IMR-90 (cell line): ENCODE results near the gene STOML1. TPM values are rescaled to one million over a fixed set of nuclear protein-coding genes. Genes with fewer than 3 reads are reported as not detected.

Experiments used
- ATAC-seq: fragments of 200-7000 bp; cut with Tn5 transposase; 2 replicates; pipeline ENCODE4 v1.9.1; 2020; ENCODE audit warnings: low read depth, mild to moderate bottlenecking, moderate library complexity
- BruUV-seq: library from RNA; stranded (reverse); fragments of 400-500 nt; replicated peaks from 2 replicates; lab custom pipeline; 2021; lab: Mats Ljungman, UMichigan
- CTCF ChIA-PET: fragments of 300-600 bp; formaldehyde crosslinking; extraction: SDS; loops from one replicate; lab custom pipeline; 2021; ENCODE audit warnings: antibody characterized with exemption; lab: Yijun Ruan, JAX
- POLR2A ChIA-PET: fragments of 300-600 bp; sonication (Branson Sonifier 250); formaldehyde crosslinking; loops from one replicate; lab custom pipeline; 2022; ENCODE audit warnings: antibody characterized with exemption; ENCODE audit not compliant: unreplicated experiment; lab: Charles Lee
- DNase-seq: peaks from one replicate; pipeline ENCODE4 v3.0.0; 2013
- H2AFZ ChIP-seq: replicated peaks from 2 replicates; pipeline ENCODE3; 2013; ENCODE audit warnings: low read length, mild to moderate bottlenecking; ENCODE audit not compliant: poor library complexity
- H2AK5ac ChIP-seq: 2 replicates; pipeline ENCODE4 v1.6.1; 2013; ENCODE audit warnings: low read depth, low read length, inconsistent platforms
- H2AK9ac ChIP-seq: replicated peaks from 2 replicates; pipeline ENCODE3; 2013; ENCODE audit warnings: mild to moderate bottlenecking, low read depth, low read length, moderate library complexity; ENCODE audit not compliant: poor library complexity
- H2BK120ac ChIP-seq: 2 replicates; pipeline ENCODE4 v1.6.1; 2013; ENCODE audit warnings: low read depth, low read length, inconsistent platforms
- H2BK15ac ChIP-seq: 3 replicates; pipeline ENCODE4 v1.6.1; 2013; ENCODE audit warnings: low read depth, low read length, inconsistent platforms
- H2BK20ac ChIP-seq: 2 replicates; pipeline ENCODE4 v1.6.1; 2013; ENCODE audit warnings: low read depth, mild to moderate bottlenecking, inconsistent platforms, low read length, moderate library complexity
- H2BK5ac ChIP-seq: 2 replicates; pipeline ENCODE4 v1.6.1; 2013; ENCODE audit warnings: mild to moderate bottlenecking, low read depth, low read length, inconsistent platforms; ENCODE audit not compliant: poor library complexity, severe bottlenecking
- H3K14ac ChIP-seq: replicated peaks from 2 replicates; pipeline ENCODE4 v1.6.1; 2013; ENCODE audit warnings: low read depth, low read length, inconsistent platforms
- H3K18ac ChIP-seq: 2 replicates; pipeline ENCODE4 v1.6.1; 2013; ENCODE audit warnings: low read depth, low read length, control low read depth
- H3K23ac ChIP-seq: 2 replicates; pipeline ENCODE4 v1.6.1; 2013; ENCODE audit warnings: low read depth, low read length, inconsistent platforms
- H3K27ac ChIP-seq: 2 replicates; pipeline ENCODE4 v1.5.1; 2013; ENCODE audit warnings: mild to moderate bottlenecking, control low read depth, low read length; ENCODE audit not compliant: insufficient read depth
- H3K27me3 ChIP-seq: 2 replicates; pipeline ENCODE4 v1.6.1; 2013; ENCODE audit warnings: low read length; ENCODE audit not compliant: control insufficient read depth, insufficient read depth
- H3K36me3 ChIP-seq: 2 replicates; pipeline ENCODE4 v1.6.1; 2013; ENCODE audit warnings: low read length, mixed read lengths; ENCODE audit not compliant: control insufficient read depth, insufficient read depth
- H3K4ac ChIP-seq: 2 replicates; pipeline ENCODE4 v1.6.1; 2013; ENCODE audit warnings: low read depth, low read length, inconsistent platforms
- H3K4me1 ChIP-seq: 2 replicates; pipeline ENCODE4 v1.6.1; 2013; ENCODE audit warnings: low read length, mixed read lengths; ENCODE audit not compliant: control insufficient read depth, insufficient read depth
- H3K4me2 ChIP-seq: 2 replicates; pipeline ENCODE4 v1.6.1; 2013; ENCODE audit warnings: low read depth, mild to moderate bottlenecking, control low read depth, low read length, moderate library complexity
- H3K4me3 ChIP-seq: 2 replicates; pipeline ENCODE4 v1.5.1; 2013; ENCODE audit warnings: low read depth, mild to moderate bottlenecking, control low read depth, low read length, moderate library complexity; ENCODE audit not compliant: insufficient read depth
- H3K56ac ChIP-seq: 2 replicates; pipeline ENCODE4 v1.6.1; 2013; ENCODE audit warnings: low read length, inconsistent platforms; ENCODE audit not compliant: insufficient read depth; ENCODE audit errors: extremely low read depth
- H3K79me1 ChIP-seq, 2 experiments: 2 replicates each; pipeline ENCODE4 v1.6.1; 2013; ENCODE audit warnings: low read length in 2 of 2, inconsistent platforms in 1 of 2, low read depth in 1 of 2
- H3K9ac ChIP-seq: 2 replicates; pipeline ENCODE4 v1.6.1; 2013; ENCODE audit warnings: low read depth, low read length, control low read depth
- H3K9me1 ChIP-seq: 2 replicates; pipeline ENCODE4 v1.6.1; 2013; ENCODE audit warnings: low read length, inconsistent platforms; ENCODE audit not compliant: insufficient read depth
- H3K9me3 ChIP-seq: 2 replicates; pipeline ENCODE4 v1.6.1; 2013; ENCODE audit warnings: low read length; ENCODE audit not compliant: control insufficient read depth, insufficient read depth
- H4K20me1 ChIP-seq: 2 replicates; pipeline ENCODE4 v1.6.1; 2013; ENCODE audit warnings: low read length, inconsistent platforms; ENCODE audit not compliant: insufficient read depth
- H4K5ac ChIP-seq: 2 replicates; pipeline ENCODE4 v1.6.1; 2013; ENCODE audit warnings: mild to moderate bottlenecking, low read depth, low read length, control low read depth
- H4K8ac ChIP-seq, 2 experiments: 2 replicates each; pipeline ENCODE4 v1.6.1; 2013; ENCODE audit warnings: low read depth in 2 of 2, low read length in 2 of 2, control low read depth in 1 of 2, inconsistent platforms in 1 of 2
- H4K91ac ChIP-seq: 2 replicates; pipeline ENCODE4 v1.6.1; 2013; ENCODE audit warnings: low read depth, low read length, inconsistent platforms; ENCODE audit not compliant: insufficient read depth
- MAFK ChIP-seq: IDR thresholded peaks from 2 replicates; pipeline ENCODE4 v1.6.1; 2012; ENCODE audit warnings: low read depth, low read length, improper control_type of control experiment
- POLR2A ChIP-seq: IDR thresholded peaks from 2 replicates; pipeline ENCODE4 v1.6.1; 2012; ENCODE audit warnings: mild to moderate bottlenecking, low read depth, low read length
- WGBS, 2 experiments: methylation state at CpG; one replicate each; pipeline versions ENCODE4 v1.1.5 to v1.1.7; 2013; ENCODE audit warnings: missing lambda C conversion rate in 2 of 2; ENCODE audit not compliant: insufficient read length in 1 of 2; ENCODE audit errors: extremely low coverage in 2 of 2; 5-methylcytosine and 5-hydroxymethylcytosine counted together
- dilution Hi-C: fragments of 300-500 bp; cut with HindIII; formaldehyde crosslinking; loops from one replicate; pipeline ENCODE4 v1.14.3; 2018; ENCODE audit warnings: low sequenced_read_pairs; ENCODE audit not compliant: unreplicated experiment
- in situ Hi-C: fragments of 300-500 bp; cut with MboI; formaldehyde crosslinking; loops from 3 replicates; pipeline ENCODE4 v1.14.3; 2019; ENCODE audit warnings: low sequenced_read_pairs, inconsistent platforms, mixed read lengths
- intact Hi-C: fragments of 100-400 bp; cut with micrococcal nuclease; formaldehyde crosslinking; loops from 2 replicates; pipeline ENCODE4 v1.10.0; 2022
- polyA plus RNA-seq, 3 experiments: library from polyadenylated mRNA; depleted of rRNA; stranded (reverse); fragments of >200 nt; gene quantifications; 2 replicates each; pipeline ENCODE4 v1.2.3, GENCODE V29; 2012; ENCODE audit warnings: low replicate concordance in 1 of 3
- total RNA-seq: library from RNA; depleted of rRNA; stranded (reverse); fragments of >200 nt; gene quantifications from 2 replicates; pipeline ENCODE4 v1.2.3, GENCODE V29; 2012
- TF ChIP-seq, protein P1 (sequence below): conservative IDR thresholded peaks from 2 replicates; pipeline ENCODE4 v1.5.1; 2012; ENCODE audit warnings: mild to moderate bottlenecking, low read depth, low read length, improper control_type of control experiment

Gene STOML1
- total and polyA plus RNA-seq, 2 of the 4 experiments (the other 2 are of a cell fraction), result 11.8 to 21.2 TPM

DNA sequence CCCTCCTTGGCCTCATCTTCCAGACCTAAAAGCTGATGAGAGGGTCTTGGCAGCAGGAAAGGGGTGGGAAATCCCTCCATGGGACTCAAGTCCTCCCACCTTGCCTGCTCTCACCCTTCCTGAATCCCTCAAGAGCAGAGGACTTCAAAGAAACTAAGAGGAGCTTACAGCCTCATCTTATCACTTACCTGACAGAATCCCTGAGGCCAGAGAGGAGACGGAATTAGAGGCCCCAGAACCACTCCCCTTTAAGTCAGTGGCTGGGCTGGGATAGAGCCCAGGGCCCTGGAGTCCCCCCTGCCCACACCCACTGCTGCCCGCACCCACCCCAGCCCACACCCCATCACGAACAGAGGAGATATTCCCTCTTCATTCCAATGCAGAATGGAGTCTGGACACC lies 50.6 kb downstream of the STOML1 start:
- Histone ChIP-seq H3K4me2 (peak overlapping the region; percentile 53), H3K27me3 (no peaks in the 10 kb centered on the region), H3K36me3 (peaks cover 27% of the 10 kb centered on the region), H3K14ac (peak overlapping the region; percentile 99), H4K5ac (peak overlapping the region; percentile 96), H3K9me3 (no peaks in the 10 kb centered on the region), H2BK15ac (peak overlapping the region; percentile 98), H4K20me1 (peaks cover 6% of the 10 kb centered on the region; the same call in 1 of the 2 replicates), H3K23ac (peak overlapping the region; percentile 98), H3K9ac (peak overlapping the region; percentile 61), H2AFZ (peak overlapping the region; percentile 74), H3K4ac (peak overlapping the region; percentile 100), H2AK5ac (peak overlapping the region; percentile 100), H3K79me1 (peaks cover 44 to 86% of the 10 kb centered on the region in 2 experiments), H2BK20ac (peak overlapping the region; percentile 98), H3K18ac (peak overlapping the region; percentile 96), H3K27ac (peak overlapping the region; percentile 73), H2BK120ac (peak overlapping the region; percentile 99), H2BK5ac (peak overlapping the region; percentile 97), H4K8ac (peak overlapping the region; percentile 98 to 100), H2AK9ac (peak overlapping the region; percentile 98), H3K4me3 (no peak overlapping the region), H3K4me1 (peaks cover 43% of the 10 kb centered on the region), H4K91ac (peak overlapping the region; percentile 98), H3K9me1 (peaks cover 31% of the 10 kb centered on the region), H3K56ac (peak overlapping the region; percentile 59; the same call in 1 of the 2 replicates)
- TF ChIP-seq MAFK, result no peak
- TF ChIP-seq, protein P1, sequence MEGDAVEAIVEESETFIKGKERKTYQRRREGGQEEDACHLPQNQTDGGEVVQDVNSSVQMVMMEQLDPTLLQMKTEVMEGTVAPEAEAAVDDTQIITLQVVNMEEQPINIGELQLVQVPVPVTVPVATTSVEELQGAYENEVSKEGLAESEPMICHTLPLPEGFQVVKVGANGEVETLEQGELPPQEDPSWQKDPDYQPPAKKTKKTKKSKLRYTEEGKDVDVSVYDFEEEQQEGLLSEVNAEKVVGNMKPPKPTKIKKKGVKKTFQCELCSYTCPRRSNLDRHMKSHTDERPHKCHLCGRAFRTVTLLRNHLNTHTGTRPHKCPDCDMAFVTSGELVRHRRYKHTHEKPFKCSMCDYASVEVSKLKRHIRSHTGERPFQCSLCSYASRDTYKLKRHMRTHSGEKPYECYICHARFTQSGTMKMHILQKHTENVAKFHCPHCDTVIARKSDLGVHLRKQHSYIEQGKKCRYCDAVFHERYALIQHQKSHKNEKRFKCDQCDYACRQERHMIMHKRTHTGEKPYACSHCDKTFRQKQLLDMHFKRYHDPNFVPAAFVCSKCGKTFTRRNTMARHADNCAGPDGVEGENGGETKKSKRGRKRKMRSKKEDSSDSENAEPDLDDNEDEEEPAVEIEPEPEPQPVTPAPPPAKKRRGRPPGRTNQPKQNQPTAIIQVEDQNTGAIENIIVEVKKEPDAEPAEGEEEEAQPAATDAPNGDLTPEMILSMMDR, result no peak
- TF ChIP-seq POLR2A, result no peak
- ChIA-PET CTCF (interaction anchor here (0.7 to 1.2 kb wide), 3 partner anchors 10 to 44 kb away, joined by 3 to 6 read pairs (median 4); no protein-coding TSS in a partner anchor), POLR2A (interaction anchor here (1.0 kb wide), 1 partner anchor 10 kb away, joined by 6 read pairs; no protein-coding TSS in a partner anchor)
- ATAC-seq (peak; percentile 2; the same call in 1 of the 2 replicates), DNase-seq (no peak)
- in situ Hi-C loops (no loop called here), intact Hi-C loops (no loop called here), dilution Hi-C loops (no loop called here)
- WGBS, 2 experiments, result 65% methylated on average over 2 of the region's 3 CpGs; no CpG with 5 or more reads in 1 of the 2 experiments
- BruUV-seq, result no TSS peak
